PFSK-1 (cell line): ENCODE data around the gene TAF10.

Source experiments
- FOXP2 ChIP-seq: optimal IDR thresholded peaks from 2 replicates; pipeline ENCODE3; 2011; ENCODE audit warnings: borderline replicate concordance, control low read depth, inconsistent platforms; ENCODE audit not compliant: insufficient read depth; ENCODE audit errors: extremely low read length, extremely low read depth
- POLR2AphosphoS5 ChIP-seq: IDR thresholded peaks from 2 replicates; pipeline ENCODE4 v1.6.1; 2012; ENCODE audit warnings: low read depth, mild to moderate bottlenecking, control low read depth, low read length, moderate library complexity
- REST ChIP-seq, 2 experiments: IDR thresholded peaks; 2 replicates each; pipeline versions ENCODE4 v1.6.1 to v1.8.0; 2011 to 2012; ENCODE audit warnings: low read depth in 2 of 2, low read length in 2 of 2, control low read depth in 1 of 2, inconsistent platforms in 1 of 2, mild to moderate bottlenecking in 1 of 2, moderate library complexity in 1 of 2; ENCODE audit not compliant: insufficient read depth in 1 of 2
- SIN3A ChIP-seq: IDR thresholded peaks from 2 replicates; pipeline ENCODE4 v1.6.1; 2012; ENCODE audit warnings: mild to moderate bottlenecking, low read length, moderate library complexity, borderline replicate concordance; ENCODE audit not compliant: insufficient read depth
- TAF1 ChIP-seq: IDR thresholded peaks from 2 replicates; pipeline ENCODE4 v1.6.1; 2012; ENCODE audit warnings: low read length, control low read depth, borderline replicate concordance; ENCODE audit not compliant: insufficient read depth

The TAF10 gene

DNA sequence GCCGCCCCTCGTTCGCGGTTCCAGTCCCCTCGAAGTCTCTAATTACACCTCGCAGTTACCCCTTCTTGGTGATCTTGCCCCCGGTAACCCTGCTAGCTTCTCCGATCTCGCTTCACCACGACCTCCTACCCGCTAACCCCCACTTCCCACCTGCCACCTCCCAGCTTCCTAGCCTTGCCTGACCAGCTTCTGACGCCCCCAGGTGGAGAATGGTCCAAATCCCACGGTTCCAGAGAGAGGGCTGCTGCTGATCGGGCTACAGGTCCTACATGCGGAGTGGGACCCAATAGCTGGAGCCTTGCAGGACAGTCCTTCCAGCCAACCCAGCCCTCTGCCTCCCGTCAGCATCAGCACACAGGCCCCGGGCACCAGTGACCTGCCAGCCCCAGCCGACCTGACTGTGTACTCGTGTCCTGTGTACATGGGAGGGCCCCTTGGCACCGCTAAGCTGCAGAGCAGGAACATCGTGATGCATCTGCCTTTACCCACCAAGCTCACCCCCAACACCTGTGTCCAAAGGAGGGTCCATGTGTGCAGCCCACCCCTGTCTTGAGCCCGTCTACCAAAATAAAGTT, 40.5 kb downstream of the TAF10 start:
- TF ChIP-seq REST (IDR thresholded peaks at IDR 0.05; ENCODE audit: insufficient read depth in 1 of 2, low read depth in 2 of 2, low read length in 2 of 2) (no peak), SIN3A (no peak), TAF1 (no peak), FOXP2 (no peak), POLR2AphosphoS5 (no peak)

DNA sequence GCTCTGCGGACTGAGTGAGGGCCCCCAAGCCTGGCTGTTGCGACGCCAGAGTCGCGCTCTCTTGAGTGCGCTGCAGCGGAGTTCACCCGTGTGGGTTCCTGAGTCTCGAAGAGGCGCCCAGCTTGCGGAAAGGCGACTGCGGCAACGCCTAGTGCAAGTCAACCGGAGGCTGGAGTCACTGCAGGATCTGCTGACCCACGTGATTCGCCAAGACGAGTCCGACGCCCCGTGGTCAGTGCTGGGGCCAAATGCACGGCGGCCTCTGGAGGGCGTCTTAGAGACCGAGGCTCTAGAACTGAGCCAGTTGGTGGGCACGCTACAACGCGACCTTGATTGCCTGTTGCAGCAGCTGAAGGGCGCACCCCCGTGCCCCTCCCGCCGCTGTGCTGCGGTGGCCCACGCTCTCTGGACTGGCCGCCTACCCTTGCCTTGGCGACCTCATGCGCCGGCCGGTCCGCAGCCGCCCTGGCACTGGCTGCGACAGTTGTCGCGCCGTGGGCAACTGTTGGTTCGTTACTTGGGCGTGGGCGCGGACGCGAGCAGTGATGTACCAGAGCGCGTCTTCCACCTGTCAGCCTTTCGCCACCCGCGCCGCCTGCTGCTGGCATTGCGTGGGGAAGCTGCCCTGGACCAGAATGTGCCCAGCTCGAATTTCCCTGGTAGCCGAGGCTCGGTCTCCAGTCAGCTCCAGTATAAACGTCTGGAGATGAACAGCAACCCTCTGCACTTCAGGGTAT, 41.2 kb downstream of the TAF10 start:
- TF ChIP-seq POLR2AphosphoS5 = no peak
- no peak for TF ChIP-seq REST (IDR thresholded peaks at IDR 0.05; ENCODE audit: insufficient read depth in 1 of 2, low read depth in 2 of 2, low read length in 2 of 2)
- no peak for TF ChIP-seq SIN3A
- no peak for TF ChIP-seq FOXP2
- TF ChIP-seq TAF1 = no peak

GRCh38 chr11:6569706-6570105, 42.3 kb downstream of the TAF10 start:
- no peak for TF ChIP-seq POLR2AphosphoS5
- TF ChIP-seq FOXP2 = no peak
- TF ChIP-seq SIN3A = no peak
- no peak for TF ChIP-seq TAF1
- TF ChIP-seq REST (IDR thresholded peaks at IDR 0.05; ENCODE audit: insufficient read depth in 1 of 2, low read depth in 2 of 2, low read length in 2 of 2) = no peak

DNA sequence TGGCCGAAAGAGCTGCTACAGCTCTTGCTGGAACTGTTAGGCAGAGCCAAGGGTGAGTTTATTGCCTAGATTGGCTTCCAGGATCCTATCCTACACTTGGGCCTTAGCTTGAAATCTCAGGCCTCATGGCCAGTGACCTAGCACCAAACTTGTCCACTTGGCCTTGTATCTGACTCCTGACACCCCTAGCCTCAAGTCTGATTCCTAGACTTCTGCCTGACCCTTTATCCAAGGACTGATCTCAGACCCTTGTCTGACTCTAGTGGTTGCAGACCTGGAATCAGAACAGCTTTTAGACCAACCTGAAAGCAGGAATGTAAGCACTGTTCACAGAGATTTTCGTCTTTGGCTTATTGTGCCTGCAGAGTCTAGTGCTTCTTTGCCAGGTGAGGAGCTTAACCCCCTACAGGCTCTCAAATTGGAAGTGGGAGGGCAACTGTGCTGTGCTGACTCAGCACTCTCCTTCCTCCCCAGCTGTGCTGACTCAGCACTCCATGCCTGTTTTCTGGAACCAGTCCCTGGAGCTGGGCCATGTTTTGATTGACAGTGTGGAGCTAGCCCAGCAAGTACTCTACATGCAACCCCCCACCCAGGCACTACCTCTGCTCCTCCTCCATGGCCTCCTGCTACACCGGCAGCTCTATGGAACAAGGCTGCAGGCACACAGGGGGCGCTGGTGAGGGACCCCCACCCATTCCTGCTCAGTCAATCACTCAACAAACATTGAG, 43.7 kb downstream of the TAF10 start:
- TF ChIP-seq SIN3A = no peak
- TF ChIP-seq TAF1 = no peak
- no peak for TF ChIP-seq FOXP2
- no peak for TF ChIP-seq POLR2AphosphoS5
- TF ChIP-seq REST (IDR thresholded peaks at IDR 0.05; ENCODE audit: insufficient read depth in 1 of 2, low read depth in 2 of 2, low read length in 2 of 2) = no peak
